GM21390 (cell line): ENCODE data around the gene IWS1.

ENCODE experiments used
- ATAC-seq: cut with Tn5 transposase; IDR thresholded peaks from one replicate; pipeline ENCODE4 v1.9.1; 2021; ENCODE audit not compliant: unreplicated experiment

Gene IWS1

DNA sequence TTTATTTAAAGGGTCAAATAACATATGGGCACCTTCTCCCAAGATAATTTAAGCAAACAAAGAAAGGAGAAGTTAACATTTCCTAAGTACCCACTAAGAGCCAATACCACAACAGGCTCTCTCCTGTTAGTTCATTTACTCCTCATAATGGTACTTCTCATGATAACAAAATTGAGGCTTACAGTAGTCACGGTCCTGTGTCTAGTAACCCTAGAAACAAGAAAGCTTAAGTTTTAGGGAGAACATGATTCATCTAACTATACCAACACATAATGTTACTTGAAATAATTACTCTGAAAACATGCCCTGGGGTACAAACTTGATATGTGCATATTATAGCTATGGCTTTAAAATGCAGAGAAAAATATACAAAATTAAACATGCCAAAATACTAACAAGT, 19.8 kb downstream of the IWS1 start:
- no peak for ATAC-seq

GRCh38 chr2:127504552-127505430, 21.5 kb downstream of the IWS1 start:
- ATAC-seq = no peak

DNA sequence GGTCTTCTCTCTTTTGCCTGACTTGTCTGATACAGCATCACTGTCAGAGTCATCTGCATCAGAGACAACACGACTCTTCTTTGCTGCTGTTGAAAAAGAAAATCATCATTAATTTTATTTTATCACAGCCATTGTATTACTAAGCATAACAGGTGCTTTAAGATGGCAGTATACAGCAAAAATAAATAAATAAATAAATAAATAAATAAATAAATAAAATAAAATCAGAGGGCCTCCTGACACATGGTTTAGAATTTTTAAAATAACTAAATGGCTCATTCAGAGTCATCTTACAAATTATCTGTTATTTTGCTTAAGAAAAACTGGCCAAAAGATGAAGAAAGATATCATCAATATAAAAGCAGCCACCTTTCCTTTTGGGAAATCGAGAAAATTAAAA, 22.8 kb downstream of the IWS1 start:
- ATAC-seq = no peak

DNA sequence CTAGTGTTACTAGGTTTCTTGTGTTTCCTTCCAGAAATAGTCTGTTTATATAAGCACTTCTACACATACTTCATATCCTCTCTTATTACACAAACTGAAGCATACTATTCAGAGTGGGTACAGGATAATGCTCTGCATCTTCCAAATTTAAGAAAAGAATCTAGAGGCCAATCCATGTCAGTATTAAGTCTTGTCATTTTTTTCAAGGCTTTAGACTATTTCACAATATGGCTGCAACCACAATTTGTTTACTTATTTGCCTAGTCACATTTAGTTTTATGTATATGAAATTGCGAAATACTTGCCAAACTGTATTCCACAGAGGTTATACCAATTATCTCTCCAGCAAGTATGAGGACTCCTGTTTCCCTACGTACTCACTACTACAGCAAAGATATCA, 27.9 kb downstream of the IWS1 start:
- ATAC-seq = no peak

- no peak for ATAC-seq
These were observed 36.0 kb downstream of the IWS1 start for GRCh38 chr2:127490283-127490682.

DNA sequence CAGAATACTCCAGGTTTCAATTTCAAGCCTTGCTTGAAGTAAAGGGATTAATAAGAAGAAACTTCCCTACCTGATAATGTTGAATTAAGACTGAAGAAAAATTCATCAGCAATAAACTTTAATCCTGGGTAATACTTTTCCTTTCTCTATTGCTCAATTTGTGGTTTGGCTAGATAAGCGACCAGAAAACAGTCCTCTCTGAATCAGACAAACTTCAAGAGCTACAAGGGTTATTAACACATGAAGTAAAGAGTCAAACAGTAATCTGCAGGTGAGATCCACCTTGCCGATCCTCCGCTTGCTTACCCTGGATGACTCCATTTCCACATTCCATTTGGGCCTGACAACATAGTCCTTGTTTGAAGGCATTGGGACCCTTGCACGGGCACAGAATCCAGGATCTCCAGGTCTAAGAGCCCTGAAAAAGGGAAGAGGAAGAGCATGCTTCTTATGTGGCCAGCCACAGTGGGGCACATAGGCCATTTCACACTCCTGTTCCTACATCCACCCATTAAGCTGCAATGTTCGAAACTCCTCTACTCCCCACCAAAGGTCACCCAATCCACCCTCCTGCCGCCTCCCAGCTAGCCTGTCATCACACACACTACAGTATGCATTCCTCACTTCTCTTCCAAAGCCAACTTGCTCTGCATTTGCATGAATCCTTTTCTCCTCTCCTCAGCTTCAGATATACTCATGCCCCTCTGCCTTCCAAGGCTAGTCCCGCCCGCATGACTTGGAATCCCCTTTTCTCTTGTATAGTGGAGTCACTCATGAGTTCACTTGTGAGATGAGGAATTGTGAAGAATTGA, 39.8 kb downstream of the IWS1 start:
- ATAC-seq = no peak

DNA sequence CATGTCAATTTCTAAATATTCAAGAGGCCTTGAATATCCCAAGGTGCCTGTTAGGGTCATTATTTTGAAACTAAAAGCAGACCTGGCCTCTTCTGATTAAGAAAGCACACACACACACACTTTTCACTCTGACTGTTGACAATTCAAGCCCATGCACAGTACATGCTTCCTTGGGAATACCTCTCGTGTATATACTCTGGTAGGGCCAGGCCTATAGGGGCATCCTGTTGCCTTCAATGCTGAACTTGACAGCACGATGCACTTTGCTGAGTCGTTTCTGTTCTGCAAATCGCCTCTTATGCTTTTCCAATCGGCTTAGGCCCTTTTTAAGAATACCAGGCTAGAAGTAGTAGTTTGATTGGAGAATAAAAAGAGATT, 40.6 kb downstream of the IWS1 start:
- no peak for ATAC-seq

DNA sequence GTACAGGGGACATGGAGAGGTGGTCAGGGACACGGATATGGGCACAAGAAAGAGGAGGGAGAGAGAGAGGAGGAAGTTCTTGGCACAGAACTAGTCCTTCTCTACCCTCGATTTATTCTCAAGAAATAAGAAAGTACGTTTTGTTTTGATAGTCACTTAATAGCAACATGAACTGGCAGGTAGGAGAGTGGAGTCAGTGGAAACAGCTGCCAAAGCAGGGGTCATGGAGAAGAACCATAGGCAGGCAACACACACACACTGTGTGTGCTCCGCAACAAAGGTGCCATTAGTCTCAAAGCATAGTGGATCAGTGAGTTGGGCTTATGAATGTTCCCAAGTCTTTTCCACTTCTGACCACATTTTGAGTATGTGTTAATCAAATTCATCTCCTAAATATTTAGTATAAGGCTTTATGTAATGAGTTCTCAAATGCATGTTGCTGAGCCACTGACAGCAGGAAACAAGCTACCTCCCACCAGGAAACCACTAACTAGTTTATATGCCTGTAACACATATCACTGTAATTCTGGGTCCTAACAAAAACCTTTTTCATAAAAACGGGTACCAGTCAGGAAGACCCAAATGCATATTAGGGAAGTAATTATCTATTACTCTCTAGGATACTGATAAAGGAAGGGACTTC, 41.1 kb downstream of the IWS1 start:
- ATAC-seq = no peak

GRCh38 chr2:127482031-127482430, 44.3 kb downstream of the IWS1 start:
- ATAC-seq = no peak

GRCh38 chr2:127479866-127480743, 46.2 kb downstream of the IWS1 start:
- no peak for ATAC-seq

DNA sequence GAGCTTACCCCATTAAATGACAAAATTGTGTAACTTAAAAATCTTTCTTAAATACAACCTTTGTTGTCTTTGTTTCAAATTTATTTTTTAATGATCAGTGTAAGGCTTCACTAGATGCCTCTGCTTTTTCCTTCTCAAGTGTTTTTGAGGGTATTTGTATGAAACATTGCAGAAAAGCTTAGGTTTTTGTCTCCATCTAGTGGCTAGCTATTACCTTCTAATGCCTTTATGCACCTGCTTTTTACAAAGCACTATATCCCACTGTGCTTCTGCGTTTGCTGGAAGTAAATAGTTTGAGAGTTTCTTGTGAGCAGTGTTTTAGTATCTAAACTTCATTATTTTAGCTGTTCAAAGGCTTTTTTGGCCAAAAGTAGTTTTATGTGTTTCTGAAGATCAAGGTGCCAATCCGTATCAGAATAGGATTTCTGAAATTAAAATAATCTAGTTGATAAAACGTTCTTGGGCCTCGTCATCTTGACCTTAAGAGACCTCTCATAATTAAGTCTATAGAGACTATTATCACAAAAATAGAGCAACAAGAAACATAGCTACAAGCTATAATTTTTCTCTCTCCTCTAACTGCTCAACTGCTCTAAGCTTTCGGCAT, 47.0 kb downstream of the IWS1 start:
- no peak for ATAC-seq

DNA sequence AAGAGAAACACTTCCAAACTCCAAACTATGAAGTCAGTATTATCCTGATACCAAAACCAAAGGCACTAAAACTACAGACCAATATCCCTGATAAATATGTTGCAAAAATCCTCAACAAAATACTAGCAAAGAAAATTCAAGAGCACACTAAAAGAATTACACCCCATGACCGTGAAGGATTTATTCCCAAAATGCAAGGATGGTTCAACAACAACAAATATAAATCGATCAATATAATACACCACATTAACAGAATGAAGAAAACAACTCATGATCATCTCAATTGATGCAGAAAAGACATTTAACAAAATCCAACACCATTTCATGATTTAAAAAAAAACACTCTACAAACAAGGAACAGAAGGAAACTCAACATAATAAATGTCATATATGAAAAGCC, 50.5 kb downstream of the IWS1 start:
- no peak for ATAC-seq

DNA sequence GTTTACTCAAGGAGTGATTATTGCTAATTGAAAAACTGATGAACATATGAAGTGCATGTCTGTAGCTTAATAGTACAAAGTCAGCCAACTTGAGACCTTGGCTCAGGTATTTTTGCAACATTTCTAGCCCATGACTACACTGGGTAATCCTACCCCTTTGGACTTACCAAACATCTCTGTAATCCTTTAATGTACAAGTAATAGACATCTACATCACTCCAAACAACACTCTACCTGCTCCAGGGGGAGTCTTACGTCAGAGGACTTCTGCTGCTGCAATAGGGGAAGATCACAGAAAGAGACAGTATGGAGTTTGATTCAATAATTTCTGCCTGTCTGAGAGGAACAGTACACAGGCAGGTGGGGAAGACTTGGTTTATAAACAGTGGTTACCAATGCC, 54.0 kb downstream of the IWS1 start:
- ATAC-seq = no peak

GRCh38 chr2:127471286-127471988, 54.9 kb downstream of the IWS1 start:
- no peak for ATAC-seq

DNA sequence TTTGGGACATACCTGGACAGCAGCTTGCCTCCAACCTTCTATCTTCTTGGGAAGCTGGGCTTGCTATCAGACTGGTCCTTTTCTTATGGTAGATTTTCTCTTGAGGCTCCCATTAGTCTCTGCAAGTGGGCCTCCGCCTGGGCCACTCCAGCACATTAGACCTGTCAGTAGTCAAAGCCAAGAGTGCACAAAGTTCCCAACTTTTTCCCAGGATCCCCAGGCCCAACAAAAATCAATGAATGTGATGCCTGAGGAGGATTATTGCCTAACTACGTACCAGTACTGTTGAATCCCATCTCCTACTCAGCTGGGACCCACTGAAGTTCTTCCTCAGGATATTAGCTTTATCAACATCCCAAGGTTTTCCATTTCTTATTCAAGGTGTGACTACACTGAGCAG, 56.3 kb downstream of the IWS1 start:
- no peak for ATAC-seq

- ATAC-seq = no peak
These were observed 57.2 kb downstream of the IWS1 start for GRCh38 chr2:127469051-127469450.

- no peak for ATAC-seq
These were observed 61.0 kb downstream of the IWS1 start for GRCh38 chr2:127465258-127465657.

- no peak for ATAC-seq
These were observed 61.6 kb downstream of the IWS1 start for GRCh38 chr2:127464470-127465257.
